ENCODE measurements around the gene GNMT. TPM values are rescaled to one million over a fixed set of nuclear protein-coding genes. Genes with fewer than 3 reads are reported as not detected.

Gene GNMT
- total RNA-seq, 5 donors from 2014 or later (not counting 1 experiment from before 2014, with no cell fraction given), result 0.93 to 3.4 (median 1.3) TPM

GRCh38 chr6:42932412-42932811, 28.1 kb upstream of the GNMT start:
- H3K9me3 Mint-ChIP-seq, result no peaks in the 10 kb centered on the region
- H3K4me3 Mint-ChIP-seq, result peak overlapping the region; percentile 64 to 86 (median 72)
- Histone ChIP-seq H3K36me3 (ENCODE audit: control insufficient read depth in 2 of 2, extremely low read depth in 1 of 2, insufficient read depth in 1 of 2, low read length in 1 of 2) (peaks cover 11 to 41% of the 10 kb centered on the region in 2 donors), H3K27me3 (replicated peaks in 1 of 2; ENCODE audit: control insufficient read depth in 2 of 2, extremely low read depth in 1 of 2, insufficient read depth in 2 of 2, low read length in 1 of 2) (no peaks in the 10 kb centered on the region), H3K4me3 (ENCODE audit: control insufficient read depth in 1 of 2, extremely low read depth in 1 of 2, low read length in 1 of 2) (no peak overlapping the region), H3K9me3 (no peaks in the 10 kb centered on the region), H3K4me1 (ENCODE audit: control insufficient read depth in 1 of 2, extremely low read depth in 1 of 2, insufficient read depth in 2 of 2, low read length in 2 of 2) (peaks cover 14 to 57% of the 10 kb centered on the region in 2 experiments), H3K27ac (ENCODE audit: low read length) (peak overlapping the region; percentile 40)
- ChIA-PET CTCF (interaction anchor here in 1 of 2 donors (0.6 kb wide), 1 partner anchor 34 kb away, joined by 3 read pairs; no protein-coding TSS in a partner anchor), POLR2A (no interaction called here)
- 40% methylated on average over 1 of the region's 3 CpGs for WGBS (ENCODE audit: insufficient coverage)
- H3K27ac Mint-ChIP-seq, result peak overlapping the region; percentile 82 to 87
- H3K36me3 Mint-ChIP-seq, result peaks cover 32% of the 10 kb centered on the region
- no peak for DNase-seq
- H3K27me3 Mint-ChIP-seq, result no peaks in the 10 kb centered on the region
- no peak for ATAC-seq (replicated peaks in 1 of 4)
- H3K4me1 Mint-ChIP-seq, result peaks cover 51 to 72% (median 58%) of the 10 kb centered on the region in 3 donors

GRCh38 chr6:42933205-42933604, 27.3 kb upstream of the GNMT start:
- Mint-ChIP-seq H3K27me3 (no peaks in the 10 kb centered on the region), H3K4me1 (peaks cover 57 to 74% (median 61%) of the 10 kb centered on the region in 3 donors), H3K27ac (peak overlapping the region; percentile 82 to 87), H3K9me3 (no peaks in the 10 kb centered on the region), H3K4me3 (peak overlapping the region; percentile 11 to 86 (median 47)), H3K36me3 (peaks cover 37% of the 10 kb centered on the region)
- no peak for ATAC-seq (replicated peaks in 1 of 4)
- no peaks in the 10 kb centered on the region for H3K27me3 ChIP-seq (replicated peaks in 1 of 2; ENCODE audit: control insufficient read depth in 2 of 2, extremely low read depth in 1 of 2, insufficient read depth in 2 of 2, low read length in 1 of 2)
- no peak for DNase-seq
- H3K4me1 ChIP-seq (ENCODE audit: control insufficient read depth in 1 of 2, extremely low read depth in 1 of 2, insufficient read depth in 2 of 2, low read length in 2 of 2), result peaks cover 13 to 51% of the 10 kb centered on the region in 2 experiments
- H3K9me3 ChIP-seq, result no peaks in the 10 kb centered on the region
- peaks cover 17 to 49% of the 10 kb centered on the region in 2 donors for H3K36me3 ChIP-seq (ENCODE audit: control insufficient read depth in 2 of 2, extremely low read depth in 1 of 2, insufficient read depth in 1 of 2, low read length in 1 of 2)
- WGBS (ENCODE audit: insufficient coverage), result 27% methylated on average over 2 of the region's 3 CpGs
- ChIA-PET CTCF (no interaction called here), POLR2A (interaction anchor here in 1 of 2 donors (0.5 kb wide), 1 partner anchor 273 kb away, joined by 3 read pairs; no protein-coding TSS in a partner anchor)
- H3K27ac ChIP-seq (ENCODE audit: low read length), result no peak overlapping the region
- H3K4me3 ChIP-seq (ENCODE audit: control insufficient read depth in 1 of 2, extremely low read depth in 1 of 2, low read length in 1 of 2), result no peak overlapping the region

DNA sequence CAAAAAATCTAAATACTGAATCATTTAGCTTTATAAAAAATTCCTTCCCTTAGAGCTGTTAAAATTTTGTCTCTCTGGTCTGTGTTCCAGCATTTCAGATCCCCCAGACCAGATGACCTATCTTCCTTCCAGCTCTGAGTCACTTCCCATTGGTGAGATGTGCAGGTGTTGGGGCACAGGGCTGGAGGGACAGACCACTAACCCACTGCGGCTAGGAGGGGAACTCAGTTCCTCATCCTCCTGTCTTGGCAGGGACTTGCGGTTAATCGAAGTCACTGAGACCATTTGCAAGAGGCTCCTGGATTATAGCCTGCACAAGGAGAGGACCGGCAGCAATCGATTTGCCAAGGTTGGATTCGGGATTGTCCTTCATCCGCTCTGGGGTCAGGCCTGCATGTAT, 25.2 kb upstream of the GNMT start:
- no peak for ATAC-seq (replicated peaks in 1 of 4)
- Histone ChIP-seq H3K4me3 (ENCODE audit: control insufficient read depth in 1 of 2, extremely low read depth in 1 of 2, low read length in 1 of 2) (no peak overlapping the region), H3K4me1 (ENCODE audit: control insufficient read depth in 1 of 2, extremely low read depth in 1 of 2, insufficient read depth in 2 of 2, low read length in 2 of 2) (peaks cover 12 to 39% of the 10 kb centered on the region in 2 experiments), H3K27ac (ENCODE audit: low read length) (no peak overlapping the region), H3K27me3 (replicated peaks in 1 of 2; ENCODE audit: control insufficient read depth in 2 of 2, extremely low read depth in 1 of 2, insufficient read depth in 2 of 2, low read length in 1 of 2) (no peaks in the 10 kb centered on the region), H3K36me3 (ENCODE audit: control insufficient read depth in 2 of 2, extremely low read depth in 1 of 2, insufficient read depth in 1 of 2, low read length in 1 of 2) (peaks cover 25 to 68% of the 10 kb centered on the region in 2 donors), H3K9me3 (no peaks in the 10 kb centered on the region)
- Mint-ChIP-seq H3K4me3 (no peak overlapping the region), H3K9me3 (no peaks in the 10 kb centered on the region), H3K4me1 (peaks cover 46 to 61% (median 51%) of the 10 kb centered on the region in 3 donors), H3K27ac (peak overlapping the region in 1 of 2 donors; percentile 64), H3K36me3 (peaks cover 41% of the 10 kb centered on the region), H3K27me3 (no peaks in the 10 kb centered on the region)
- no peak for DNase-seq
- ChIA-PET CTCF (interaction anchor here in 1 of 2 donors (0.6 kb wide), 1 partner anchor 151 kb away, joined by 4 read pairs; no protein-coding TSS in a partner anchor), POLR2A (interaction anchor here in 1 of 2 donors (0.6 to 0.9 kb wide), 2 partner anchors 45 to 240 kb away, joined by 3 read pairs; no protein-coding TSS in a partner anchor)
- 53% methylated on average over 5 of the region's 7 CpGs for WGBS (ENCODE audit: insufficient coverage)

DNA sequence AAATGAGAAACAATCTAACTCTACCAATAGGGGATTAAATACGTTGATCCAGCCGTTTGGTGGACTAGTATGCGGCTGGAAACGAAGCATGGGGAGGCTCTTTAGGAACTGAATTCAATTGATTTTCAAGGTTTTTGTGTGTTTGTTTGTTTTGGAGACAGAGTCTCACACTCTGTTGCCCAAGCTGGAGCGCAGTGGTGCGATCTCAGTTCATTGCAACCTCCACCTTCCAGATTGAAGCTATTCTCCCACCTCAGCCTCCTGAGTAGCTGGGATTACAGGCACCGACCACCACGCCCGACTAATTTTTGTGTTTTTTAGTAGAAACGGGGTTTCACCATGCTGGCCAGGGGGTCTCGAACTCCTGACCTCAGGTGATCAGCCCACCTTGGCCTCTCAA, 24.2 kb upstream of the GNMT start:
- no peak overlapping the region for H3K27ac ChIP-seq (ENCODE audit: low read length)
- WGBS (ENCODE audit: insufficient coverage), result 94% methylated on average over 7 of the region's 11 CpGs
- H3K36me3 Mint-ChIP-seq, result peaks cover 38% of the 10 kb centered on the region
- no peaks in the 10 kb centered on the region for H3K27me3 ChIP-seq (replicated peaks in 1 of 2; ENCODE audit: control insufficient read depth in 2 of 2, extremely low read depth in 1 of 2, insufficient read depth in 2 of 2, low read length in 1 of 2)
- ATAC-seq (replicated peaks in 1 of 4), result no peak
- H3K36me3 ChIP-seq (ENCODE audit: control insufficient read depth in 2 of 2, extremely low read depth in 1 of 2, insufficient read depth in 1 of 2, low read length in 1 of 2), result peaks cover 30 to 75% of the 10 kb centered on the region in 2 donors
- ChIA-PET CTCF (no interaction called here), POLR2A (interaction anchor here in 1 of 2 donors (0.6 kb wide), 1 partner anchor 17 kb away, joined by 3 read pairs; no protein-coding TSS in a partner anchor)
- H3K4me1 Mint-ChIP-seq, result peaks cover 36 to 50% (median 41%) of the 10 kb centered on the region in 3 donors
- no peak overlapping the region for H3K4me3 ChIP-seq (ENCODE audit: control insufficient read depth in 1 of 2, extremely low read depth in 1 of 2, low read length in 1 of 2)
- H3K9me3 Mint-ChIP-seq, result no peaks in the 10 kb centered on the region
- H3K27ac Mint-ChIP-seq, result no peak overlapping the region
- no peak overlapping the region for H3K4me3 Mint-ChIP-seq
- peaks cover 11 to 29% of the 10 kb centered on the region in 2 experiments for H3K4me1 ChIP-seq (ENCODE audit: control insufficient read depth in 1 of 2, extremely low read depth in 1 of 2, insufficient read depth in 2 of 2, low read length in 2 of 2)
- DNase-seq, result no peak
- no peaks in the 10 kb centered on the region for H3K9me3 ChIP-seq
- H3K27me3 Mint-ChIP-seq, result no peaks in the 10 kb centered on the region

DNA sequence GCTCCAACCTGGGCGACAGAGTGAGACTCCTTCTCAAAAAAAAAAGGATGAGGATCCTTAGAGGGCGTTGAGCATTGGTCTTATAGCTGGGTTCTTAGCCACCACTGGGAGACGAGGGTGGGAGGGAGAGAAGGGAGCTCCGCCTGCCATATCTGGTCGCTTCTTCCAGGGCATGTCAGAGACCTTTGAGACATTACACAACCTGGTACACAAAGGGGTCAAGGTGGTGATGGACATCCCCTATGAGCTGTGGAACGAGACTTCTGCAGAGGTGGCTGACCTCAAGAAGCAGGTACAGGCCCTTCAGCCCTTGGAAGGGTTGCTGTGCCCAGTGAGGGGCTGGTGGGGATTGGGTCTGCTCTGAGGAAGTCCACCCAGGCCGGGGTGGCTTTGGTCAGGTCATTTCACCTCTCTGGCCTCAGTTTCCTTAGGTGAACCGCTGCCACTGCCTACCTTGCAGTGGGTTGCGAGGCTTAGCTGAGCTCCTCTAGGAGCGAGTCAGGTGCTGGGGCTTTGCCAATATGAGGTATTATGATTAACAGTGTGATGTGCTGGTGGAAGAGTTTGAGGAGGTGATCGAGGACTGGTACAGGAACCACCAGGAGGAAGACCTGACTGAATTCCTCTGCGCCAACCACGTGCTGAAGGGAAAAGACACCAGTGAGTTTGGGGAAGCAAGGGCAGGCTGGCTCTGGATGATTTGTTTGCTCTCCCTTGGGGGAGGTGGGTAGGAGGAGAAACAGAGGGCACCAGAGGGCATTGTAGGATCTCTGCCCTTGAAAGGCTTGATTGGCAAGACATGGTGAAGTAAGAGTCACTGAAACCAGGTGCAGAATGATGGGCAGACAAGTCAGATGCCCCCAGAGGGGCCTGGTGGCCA, 22.8 kb upstream of the GNMT start:
- H3K4me3 Mint-ChIP-seq, result no peak overlapping the region
- Histone ChIP-seq H3K27ac (ENCODE audit: low read length) (no peak overlapping the region), H3K4me3 (ENCODE audit: control insufficient read depth in 1 of 2, extremely low read depth in 1 of 2, low read length in 1 of 2) (no peak overlapping the region), H3K4me1 (ENCODE audit: control insufficient read depth in 1 of 2, extremely low read depth in 1 of 2, insufficient read depth in 2 of 2, low read length in 2 of 2) (peaks cover 5 to 15% of the 10 kb centered on the region in 2 experiments), H3K9me3 (no peaks in the 10 kb centered on the region), H3K27me3 (replicated peaks in 1 of 2; ENCODE audit: control insufficient read depth in 2 of 2, extremely low read depth in 1 of 2, insufficient read depth in 2 of 2, low read length in 1 of 2) (no peaks in the 10 kb centered on the region), H3K36me3 (ENCODE audit: control insufficient read depth in 2 of 2, extremely low read depth in 1 of 2, insufficient read depth in 1 of 2, low read length in 1 of 2) (peaks cover 30 to 79% of the 10 kb centered on the region in 2 donors)
- no peaks in the 10 kb centered on the region for H3K27me3 Mint-ChIP-seq
- H3K27ac Mint-ChIP-seq, result peak overlapping the region; percentile 15 to 83
- CTCF ChIA-PET, result interaction anchor here in 1 of 2 donors (0.6 kb wide), 1 partner anchor 848 kb away, joined by 3 read pairs; no protein-coding TSS in a partner anchor
- 98% methylated on average over 10 of the region's 13 CpGs for WGBS (ENCODE audit: insufficient coverage)
- peaks cover 23 to 38% (median 30%) of the 10 kb centered on the region in 3 donors for H3K4me1 Mint-ChIP-seq
- ATAC-seq (replicated peaks in 1 of 4) (no peak), DNase-seq (no peak)
- H3K9me3 Mint-ChIP-seq, result no peaks in the 10 kb centered on the region
- peaks cover 34% of the 10 kb centered on the region for H3K36me3 Mint-ChIP-seq
- POLR2A ChIA-PET, result no interaction called here

- no peak for DNase-seq
- ChIA-PET CTCF (no interaction called here), POLR2A (no interaction called here)
- Histone ChIP-seq H3K27ac (ENCODE audit: low read length) (no peak overlapping the region), H3K36me3 (ENCODE audit: control insufficient read depth in 2 of 2, extremely low read depth in 1 of 2, insufficient read depth in 1 of 2, low read length in 1 of 2) (peaks cover 30 to 85% of the 10 kb centered on the region in 2 donors), H3K4me3 (ENCODE audit: control insufficient read depth in 1 of 2, extremely low read depth in 1 of 2, low read length in 1 of 2) (no peak overlapping the region), H3K27me3 (replicated peaks in 1 of 2; ENCODE audit: control insufficient read depth in 2 of 2, extremely low read depth in 1 of 2, insufficient read depth in 2 of 2, low read length in 1 of 2) (no peaks in the 10 kb centered on the region), H3K4me1 (ENCODE audit: control insufficient read depth in 1 of 2, extremely low read depth in 1 of 2, insufficient read depth in 2 of 2, low read length in 2 of 2) (peaks cover 0 to 10% of the 10 kb centered on the region in 2 experiments), H3K9me3 (no peaks in the 10 kb centered on the region)
- Mint-ChIP-seq H3K27ac (no peak overlapping the region), H3K27me3 (no peaks in the 10 kb centered on the region), H3K4me3 (no peak overlapping the region), H3K9me3 (no peaks in the 10 kb centered on the region), H3K4me1 (peaks cover 17 to 32% (median 23%) of the 10 kb centered on the region in 3 donors), H3K36me3 (peaks cover 31% of the 10 kb centered on the region)
- ATAC-seq (replicated peaks in 1 of 4), result no peak
- 79% methylated on average over 2 of the region's 5 CpGs for WGBS (ENCODE audit: insufficient coverage)
Observed at GRCh38 chr6:42938428-42938796, 22.1 kb upstream of the GNMT start.

Data from T-cell (primary cell).